NB4 (cell line): ENCODE results near the gene HOXC6.

Experiments
- MAX ChIP-seq: IDR thresholded peaks from 2 replicates; pipeline ENCODE4 v1.6.1; 2011; ENCODE audit warnings: low read depth, low read length
- POLR2A ChIP-seq: IDR thresholded peaks from 2 replicates; pipeline ENCODE4 v1.6.1; 2011; ENCODE audit warnings: mild to moderate bottlenecking; ENCODE audit not compliant: insufficient read length; ENCODE audit errors: extremely low read depth

- no peak for TF ChIP-seq MAX
- TF ChIP-seq POLR2A: no peak
Measured at GRCh38 chr12:54019924-54020590, 8.2 kb upstream of the HOXC6 start.
